ENCODE results near the gene ZDHHC1.

DNA sequence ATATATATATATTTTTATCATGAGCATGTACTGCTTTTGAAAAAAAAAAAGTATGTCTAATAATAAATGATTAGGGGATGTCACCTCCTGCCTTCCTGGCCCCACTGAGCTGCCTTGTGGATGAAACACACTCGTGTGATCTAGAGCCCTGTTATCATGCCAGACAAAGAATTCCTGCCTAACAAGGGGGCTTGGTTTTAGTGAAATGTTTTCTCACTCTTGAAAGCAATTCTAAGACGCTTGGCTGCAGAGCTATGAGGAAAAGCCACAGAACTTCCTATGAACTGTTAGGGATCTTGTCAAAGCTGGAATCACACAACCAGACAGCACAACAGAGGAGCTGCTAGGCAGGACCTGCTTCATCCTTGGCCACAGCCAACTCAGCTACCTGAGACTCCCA is 4.0 kb downstream of the ZDHHC1 start:
- TF ChIP-seq CTCF (IDR thresholded peaks at IDR 0.05) (no peak), POLR2A (IDR thresholded peaks at IDR 0.05) (no peak)

Measured in testis (tissue), 2 donors.